Activated CD8-positive, alpha-beta T cell treated with anti-CD3 and anti-CD28 coated beads, Interleukin-2, amount 10 ng/mL, durations not matched to agents 7 days and 5 days (primary cell): ENCODE results near the gene TLE4. TPM values are rescaled to one million over a fixed set of nuclear protein-coding genes. Genes with fewer than 3 reads are reported as not detected.

Source experiments
- ATAC-seq: fragments of 150-1000 bp; cut with Tn5 transposase; one replicate; pipeline ENCODE4 v1.10.0; 2021; ENCODE audit warnings: moderate library complexity
- CTCF ChIA-PET: fragments of 350-600 bp; sonication (Branson Sonifier 250); formaldehyde crosslinking; loops from one replicate; lab custom pipeline; 2021; ENCODE audit warnings: antibody characterized with exemption; lab: Charles Lee
- POLR2A ChIA-PET: fragments of 350-600 bp; sonication (Branson Sonifier 250); formaldehyde crosslinking; loops from one replicate; lab custom pipeline; 2021; ENCODE audit warnings: antibody characterized with exemption; lab: Charles Lee
- DNase-seq: peaks from one replicate; pipeline ENCODE4 v3.0.0-alpha.2; 2020
- H3K27ac Mint-ChIP-seq: one replicate; pipeline ENCODE4 v1.8.0; 2021; ENCODE audit warnings: mild to moderate bottlenecking, mixed read lengths
- H3K27me3 Mint-ChIP-seq: one replicate; pipeline ENCODE4 v1.8.0; 2021; ENCODE audit warnings: low read depth, mixed read lengths
- H3K36me3 Mint-ChIP-seq: one replicate; pipeline ENCODE4 v1.8.0; 2021; ENCODE audit warnings: low read depth, mixed read lengths
- H3K4me1 Mint-ChIP-seq: one replicate; pipeline ENCODE4 v1.8.0; 2021; ENCODE audit warnings: low read depth, mixed read lengths
- H3K4me3 Mint-ChIP-seq: one replicate; pipeline ENCODE4 v1.8.0; 2021; ENCODE audit warnings: mild to moderate bottlenecking, mixed read lengths
- H3K9me3 Mint-ChIP-seq: one replicate; pipeline ENCODE4 v1.8.0; 2022; ENCODE audit warnings: mixed read lengths; ENCODE audit not compliant: insufficient read depth
- total RNA-seq, 2 experiments: library from RNA; stranded (reverse); gene quantifications; one replicate each; pipeline ENCODE4 v1.2.3, GENCODE V29; 2021

TLE4 gene
- total RNA-seq, 2 experiments from 2014 or later, result 47.7 to 51.8 TPM

- H3K27ac Mint-ChIP-seq, result no peak overlapping the region
- no peaks in the 10 kb centered on the region for H3K9me3 Mint-ChIP-seq
- no peak overlapping the region for H3K4me3 Mint-ChIP-seq
- H3K36me3 Mint-ChIP-seq, result no peaks in the 10 kb centered on the region
- H3K4me1 Mint-ChIP-seq, result peaks cover 5% of the 10 kb centered on the region
- ATAC-seq (no peak), DNase-seq (no peak)
- ChIA-PET CTCF (no interaction called here), POLR2A (no interaction called here)
- H3K27me3 Mint-ChIP-seq, result no peaks in the 10 kb centered on the region
These were observed 186.3 kb downstream of the TLE4 start for GRCh38 chr9:79757881-79758669.

- Mint-ChIP-seq H3K4me3 (no peak overlapping the region), H3K27me3 (no peaks in the 10 kb centered on the region), H3K9me3 (no peaks in the 10 kb centered on the region), H3K4me1 (peaks cover 5% of the 10 kb centered on the region), H3K27ac (no peak overlapping the region), H3K36me3 (no peaks in the 10 kb centered on the region)
- ChIA-PET POLR2A (no interaction called here), CTCF (no interaction called here)
- ATAC-seq (no peak), DNase-seq (no peak)
These were observed 187.7 kb downstream of the TLE4 start for GRCh38 chr9:79759460-79759859.

- ATAC-seq (no peak), DNase-seq (no peak)
- no peaks in the 10 kb centered on the region for H3K9me3 Mint-ChIP-seq
- H3K4me1 Mint-ChIP-seq, result peaks cover 5% of the 10 kb centered on the region
- CTCF ChIA-PET, result no interaction called here
- H3K4me3 Mint-ChIP-seq, result no peak overlapping the region
- no peak overlapping the region for H3K27ac Mint-ChIP-seq
- no peaks in the 10 kb centered on the region for H3K27me3 Mint-ChIP-seq
- POLR2A ChIA-PET, result no interaction called here
- no peaks in the 10 kb centered on the region for H3K36me3 Mint-ChIP-seq
These were observed 190.3 kb downstream of the TLE4 start for GRCh38 chr9:79762070-79762469.

- CTCF ChIA-PET, result interaction anchor here (0.5 kb wide), 1 partner anchor 32 kb away, joined by 3 read pairs; no protein-coding TSS in a partner anchor
- peaks cover 5% of the 10 kb centered on the region for H3K4me1 Mint-ChIP-seq
These were observed 192.0 kb downstream of the TLE4 start for GRCh38 chr9:79763671-79764285.

GRCh38 chr9:79764374-79764773, 192.6 kb downstream of the TLE4 start:
- ATAC-seq (no peak), DNase-seq (no peak)
- H3K27ac Mint-ChIP-seq, result no peak overlapping the region
- POLR2A ChIA-PET, result no interaction called here
- H3K4me1 Mint-ChIP-seq, result peaks cover 4% of the 10 kb centered on the region
- CTCF ChIA-PET, result no interaction called here
- H3K9me3 Mint-ChIP-seq, result no peaks in the 10 kb centered on the region
- H3K4me3 Mint-ChIP-seq, result no peak overlapping the region
- no peaks in the 10 kb centered on the region for H3K27me3 Mint-ChIP-seq
- no peaks in the 10 kb centered on the region for H3K36me3 Mint-ChIP-seq

More at GRCh38 chr9:79763671-79764285, 192.0 kb downstream of the TLE4 start:
- Mint-ChIP-seq H3K9me3 (no peaks in the 10 kb centered on the region), H3K4me3 (no peak overlapping the region), H3K27ac (no peak overlapping the region), H3K27me3 (no peaks in the 10 kb centered on the region), H3K36me3 (no peaks in the 10 kb centered on the region)
- no peak for DNase-seq
- POLR2A ChIA-PET, result no interaction called here
- ATAC-seq, result no peak

GRCh38 chr9:79765466-79765865, 193.7 kb downstream of the TLE4 start:
- DNase-seq (no peak), ATAC-seq (no peak)
- Mint-ChIP-seq H3K36me3 (no peaks in the 10 kb centered on the region), H3K4me3 (no peak overlapping the region), H3K27ac (no peak overlapping the region), H3K9me3 (no peaks in the 10 kb centered on the region), H3K4me1 (no peaks in the 10 kb centered on the region), H3K27me3 (no peaks in the 10 kb centered on the region)
- CTCF ChIA-PET, result no interaction called here
- POLR2A ChIA-PET, result no interaction called here

GRCh38 chr9:79766091-79766490, 194.3 kb downstream of the TLE4 start:
- H3K4me1 Mint-ChIP-seq, result no peaks in the 10 kb centered on the region
- ATAC-seq (no peak), DNase-seq (no peak)
- POLR2A ChIA-PET, result no interaction called here
- no peaks in the 10 kb centered on the region for H3K27me3 Mint-ChIP-seq
- H3K36me3 Mint-ChIP-seq, result no peaks in the 10 kb centered on the region
- H3K4me3 Mint-ChIP-seq, result no peak overlapping the region
- CTCF ChIA-PET, result no interaction called here
- H3K9me3 Mint-ChIP-seq, result no peaks in the 10 kb centered on the region
- no peak overlapping the region for H3K27ac Mint-ChIP-seq

- ChIA-PET POLR2A (no interaction called here), CTCF (interaction anchor here (0.7 kb wide), 1 partner anchor 504 kb away, joined by 3 read pairs; no protein-coding TSS in a partner anchor)
- DNase-seq (no peak), ATAC-seq (no peak)
- peaks cover 4% of the 10 kb centered on the region for H3K27me3 Mint-ChIP-seq
- no peaks in the 10 kb centered on the region for H3K4me1 Mint-ChIP-seq
- peaks cover 3% of the 10 kb centered on the region for H3K9me3 Mint-ChIP-seq
- H3K27ac Mint-ChIP-seq, result no peak overlapping the region
- no peak overlapping the region for H3K4me3 Mint-ChIP-seq
- no peaks in the 10 kb centered on the region for H3K36me3 Mint-ChIP-seq
These were observed 196.4 kb downstream of the TLE4 start for GRCh38 chr9:79768194-79768593.

GRCh38 chr9:79769476-79770275, 197.9 kb downstream of the TLE4 start:
- peaks cover 6% of the 10 kb centered on the region for H3K27me3 Mint-ChIP-seq
- no peaks in the 10 kb centered on the region for H3K36me3 Mint-ChIP-seq
- H3K4me1 Mint-ChIP-seq, result no peaks in the 10 kb centered on the region
- no peak overlapping the region for H3K4me3 Mint-ChIP-seq
- ChIA-PET POLR2A (no interaction called here), CTCF (no interaction called here)
- no peak overlapping the region for H3K27ac Mint-ChIP-seq
- peaks cover 3% of the 10 kb centered on the region for H3K9me3 Mint-ChIP-seq
- DNase-seq (no peak), ATAC-seq (no peak)

GRCh38 chr9:79774356-79774755, 202.6 kb downstream of the TLE4 start:
- no peak for ATAC-seq
- H3K4me1 Mint-ChIP-seq, result no peaks in the 10 kb centered on the region
- ChIA-PET CTCF (no interaction called here), POLR2A (no interaction called here)
- peaks cover 3% of the 10 kb centered on the region for H3K9me3 Mint-ChIP-seq
- no peak for DNase-seq
- H3K36me3 Mint-ChIP-seq, result no peaks in the 10 kb centered on the region
- H3K4me3 Mint-ChIP-seq, result no peak overlapping the region
- H3K27ac Mint-ChIP-seq, result no peak overlapping the region
- H3K27me3 Mint-ChIP-seq, result peaks cover 6% of the 10 kb centered on the region
